HEK293 (cell line): ENCODE measurements around the gene PPFIA4.
A peak's percentile ranks its signal among the peaks of the same experiment; 100 is the strongest.

Source experiments
- FEZF1 ChIP-seq: fragments of 450-650 bp; formaldehyde crosslinking; IDR thresholded peaks from 2 replicates; pipeline ENCODE4 v1.5.1; 2016; ENCODE audit warnings: missing biosample characterization, missing genetic modification characterization
- IKZF3 ChIP-seq: fragments of 450-650 bp; IDR thresholded peaks from 2 replicates; pipeline ENCODE4 v1.5.0; 2018; ENCODE audit warnings: missing biosample characterization, mild to moderate bottlenecking, missing genetic modification characterization, moderate library complexity
- PRDM4 ChIP-seq: fragments of 450-650 bp; formaldehyde crosslinking; IDR thresholded peaks from 2 replicates; pipeline ENCODE4 v1.5.1; 2017; ENCODE audit warnings: missing biosample characterization, missing genetic modification characterization
- TRIM28 ChIP-seq: IDR thresholded peaks from 2 replicates; pipeline ENCODE4 v1.6.1; 2011; ENCODE audit warnings: low read length, control low read depth, borderline replicate concordance
- TSHZ1 ChIP-seq: fragments of 450-650 bp; formaldehyde crosslinking; IDR thresholded peaks from 2 replicates; pipeline ENCODE4 v1.5.1; 2016; ENCODE audit warnings: missing biosample characterization, missing genetic modification characterization, borderline replicate concordance
- ZBTB20 ChIP-seq: fragments of 450-650 bp; formaldehyde crosslinking; IDR thresholded peaks from 2 replicates; pipeline ENCODE4 v1.5.1; 2016; ENCODE audit warnings: missing biosample characterization, missing genetic modification characterization
- ZBTB21 ChIP-seq: fragments of 450-650 bp; formaldehyde crosslinking; IDR thresholded peaks from 2 replicates; pipeline ENCODE4 v1.5.1; 2017; ENCODE audit warnings: missing biosample characterization, missing genetic modification characterization
- ZFHX2 ChIP-seq: fragments of 450-650 bp; formaldehyde crosslinking; conservative IDR thresholded peaks from 2 replicates; pipeline ENCODE4 v1.5.1; 2016; ENCODE audit warnings: missing biosample characterization, missing genetic modification characterization
- ZFP69B ChIP-seq: fragments of 450-650 bp; formaldehyde crosslinking; IDR thresholded peaks from 2 replicates; pipeline ENCODE4 v1.5.1; 2016; ENCODE audit warnings: missing biosample characterization, missing genetic modification characterization
- ZNF112 ChIP-seq: fragments of 450-650 bp; formaldehyde crosslinking; IDR thresholded peaks from 2 replicates; pipeline ENCODE4 v1.5.0; 2017; ENCODE audit warnings: missing biosample characterization, missing genetic modification characterization
- ZNF121 ChIP-seq: fragments of 450-650 bp; formaldehyde crosslinking; IDR thresholded peaks from 2 replicates; pipeline ENCODE4 v1.5.1; 2016; ENCODE audit warnings: missing biosample characterization, missing genetic modification characterization
- ZNF133 ChIP-seq: fragments of 450-650 bp; formaldehyde crosslinking; IDR thresholded peaks from 2 replicates; pipeline ENCODE4 v1.5.1; 2016; ENCODE audit warnings: missing biosample characterization, missing genetic modification characterization
- ZNF184 ChIP-seq: fragments of 450-650 bp; IDR thresholded peaks from 2 replicates; pipeline ENCODE4 v1.5.1; 2018; ENCODE audit warnings: missing biosample characterization, mild to moderate bottlenecking, missing genetic modification characterization
- ZNF248 ChIP-seq: fragments of 450-650 bp; formaldehyde crosslinking; IDR thresholded peaks from 2 replicates; pipeline ENCODE4 v1.5.1; 2017; ENCODE audit warnings: missing biosample characterization, missing genetic modification characterization
- ZNF335 ChIP-seq: fragments of 450-650 bp; formaldehyde crosslinking; conservative IDR thresholded peaks from 2 replicates; pipeline ENCODE4 v1.5.1; 2016; ENCODE audit warnings: missing biosample characterization, missing genetic modification characterization
- ZNF426 ChIP-seq: fragments of 450-650 bp; formaldehyde crosslinking; IDR thresholded peaks from 2 replicates; pipeline ENCODE4 v1.5.1; 2017; ENCODE audit warnings: missing biosample characterization, missing genetic modification characterization, mild to moderate bottlenecking, inconsistent platforms, moderate library complexity
- ZNF449 ChIP-seq: fragments of 450-650 bp; formaldehyde crosslinking; IDR thresholded peaks from 2 replicates; pipeline ENCODE4 v1.5.1; 2017; ENCODE audit warnings: missing biosample characterization, mild to moderate bottlenecking, missing genetic modification characterization, moderate library complexity
- ZNF48 ChIP-seq: fragments of 450-650 bp; formaldehyde crosslinking; IDR thresholded peaks from 2 replicates; pipeline ENCODE4 v1.5.1; 2016; ENCODE audit warnings: missing biosample characterization, missing genetic modification characterization
- ZNF488 ChIP-seq: fragments of 450-650 bp; formaldehyde crosslinking; IDR thresholded peaks from 2 replicates; pipeline ENCODE4 v1.5.1; 2016; ENCODE audit warnings: missing biosample characterization, missing genetic modification characterization
- ZNF530 ChIP-seq: fragments of 450-650 bp; formaldehyde crosslinking; IDR thresholded peaks from 2 replicates; pipeline ENCODE4 v1.5.1; 2016; ENCODE audit warnings: low read depth, missing biosample characterization, missing genetic modification characterization
- ZNF548 ChIP-seq: fragments of 450-650 bp; formaldehyde crosslinking; IDR thresholded peaks from 2 replicates; pipeline ENCODE4 v1.5.1; 2016; ENCODE audit warnings: missing biosample characterization, missing genetic modification characterization
- ZNF600 ChIP-seq: fragments of 450-650 bp; formaldehyde crosslinking; IDR thresholded peaks from 2 replicates; pipeline ENCODE4 v1.5.1; 2016; ENCODE audit warnings: missing biosample characterization, missing genetic modification characterization
- ZNF677 ChIP-seq: fragments of 450-650 bp; IDR thresholded peaks from 2 replicates; pipeline ENCODE4 v1.5.0; 2018; ENCODE audit warnings: missing biosample characterization, mild to moderate bottlenecking, missing genetic modification characterization, moderate library complexity
- ZNF707 ChIP-seq: fragments of 450-650 bp; formaldehyde crosslinking; IDR thresholded peaks from 2 replicates; pipeline ENCODE4 v1.5.1; 2016; ENCODE audit warnings: missing biosample characterization, missing genetic modification characterization
- TF ChIP-seq, protein P1 (sequence below): fragments of 450-650 bp; formaldehyde crosslinking; conservative IDR thresholded peaks from 2 replicates; pipeline ENCODE4 v1.5.1; 2016; ENCODE audit warnings: low read depth, missing biosample characterization, missing genetic modification characterization
- TF ChIP-seq, protein P2 (sequence below): sonication (generic); formaldehyde crosslinking; IDR thresholded peaks from 2 replicates; pipeline ENCODE4 v1.8.1; 2022; ENCODE audit warnings: mild to moderate bottlenecking, moderate library complexity, missing genetic modification reagents

The PPFIA4 gene

GRCh38 chr1:203006948-203007871, 19.1 kb upstream of the PPFIA4 start, which contains the start of gene TMEM183A (continued):
- TF ChIP-seq ZNF530 (tag by site-specific recombination) = no peak
- TF ChIP-seq ZNF449 (tag by site-specific recombination) = no peak; the same call in 1 of the 2 replicates
- TF ChIP-seq TSHZ1 (tag by site-specific recombination) = no peak
- no peak for TF ChIP-seq ZNF677 (tag by site-specific recombination)
- TF ChIP-seq, protein P1, sequence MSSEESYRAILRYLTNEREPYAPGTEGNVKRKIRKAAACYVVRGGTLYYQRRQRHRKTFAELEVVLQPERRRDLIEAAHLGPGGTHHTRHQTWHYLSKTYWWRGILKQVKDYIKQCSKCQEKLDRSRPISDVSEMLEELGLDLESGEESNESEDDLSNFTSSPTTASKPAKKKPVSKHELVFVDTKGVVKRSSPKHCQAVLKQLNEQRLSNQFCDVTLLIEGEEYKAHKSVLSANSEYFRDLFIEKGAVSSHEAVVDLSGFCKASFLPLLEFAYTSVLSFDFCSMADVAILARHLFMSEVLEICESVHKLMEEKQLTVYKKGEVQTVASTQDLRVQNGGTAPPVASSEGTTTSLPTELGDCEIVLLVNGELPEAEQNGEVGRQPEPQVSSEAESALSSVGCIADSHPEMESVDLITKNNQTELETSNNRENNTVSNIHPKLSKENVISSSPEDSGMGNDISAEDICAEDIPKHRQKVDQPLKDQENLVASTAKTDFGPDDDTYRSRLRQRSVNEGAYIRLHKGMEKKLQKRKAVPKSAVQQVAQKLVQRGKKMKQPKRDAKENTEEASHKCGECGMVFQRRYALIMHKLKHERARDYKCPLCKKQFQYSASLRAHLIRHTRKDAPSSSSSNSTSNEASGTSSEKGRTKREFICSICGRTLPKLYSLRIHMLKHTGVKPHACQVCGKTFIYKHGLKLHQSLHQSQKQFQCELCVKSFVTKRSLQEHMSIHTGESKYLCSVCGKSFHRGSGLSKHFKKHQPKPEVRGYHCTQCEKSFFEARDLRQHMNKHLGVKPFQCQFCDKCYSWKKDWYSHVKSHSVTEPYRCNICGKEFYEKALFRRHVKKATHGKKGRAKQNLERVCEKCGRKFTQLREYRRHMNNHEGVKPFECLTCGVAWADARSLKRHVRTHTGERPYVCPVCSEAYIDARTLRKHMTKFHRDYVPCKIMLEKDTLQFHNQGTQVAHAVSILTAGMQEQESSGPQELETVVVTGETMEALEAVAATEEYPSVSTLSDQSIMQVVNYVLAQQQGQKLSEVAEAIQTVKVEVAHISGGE (tag by site-specific recombination) = peak; percentile 28; the same call in 1 of the 2 replicates
- no peak for TF ChIP-seq TRIM28
- no peak for TF ChIP-seq IKZF3 (tag by site-specific recombination)
- TF ChIP-seq ZNF600 (tag by site-specific recombination) = peak; percentile 79
- TF ChIP-seq ZNF548 = no peak
- TF ChIP-seq ZNF48 (tag by site-specific recombination) = no peak
- no peak for TF ChIP-seq ZNF707 (tag by site-specific recombination)
- TF ChIP-seq ZNF248 (tag by site-specific recombination) = no peak
- peak; percentile 76 for TF ChIP-seq ZNF335 (tag by site-specific recombination)
- TF ChIP-seq ZNF184 (tag by site-specific recombination) = no peak
- no peak for TF ChIP-seq FEZF1
- no peak for TF ChIP-seq ZNF112 (tag by site-specific recombination)
- no peak for TF ChIP-seq ZNF488
- TF ChIP-seq ZBTB20 (tag by site-specific recombination) = peak; percentile 83; the same call in 1 of the 2 replicates
- no peak for TF ChIP-seq ZNF426
- no peak for TF ChIP-seq PRDM4 (tag by site-specific recombination)
- 0 out of 2 replicates have a peak, but pooled peaks have one; percentile 18 for TF ChIP-seq ZNF121 (tag by site-specific recombination)
- TF ChIP-seq ZBTB21 (tag by site-specific recombination) = peak; percentile 79
- no peak for TF ChIP-seq ZNF133 (tag by site-specific recombination)
- peak; percentile 87 for TF ChIP-seq ZFHX2 (tag by site-specific recombination)
- TF ChIP-seq, protein P2, sequence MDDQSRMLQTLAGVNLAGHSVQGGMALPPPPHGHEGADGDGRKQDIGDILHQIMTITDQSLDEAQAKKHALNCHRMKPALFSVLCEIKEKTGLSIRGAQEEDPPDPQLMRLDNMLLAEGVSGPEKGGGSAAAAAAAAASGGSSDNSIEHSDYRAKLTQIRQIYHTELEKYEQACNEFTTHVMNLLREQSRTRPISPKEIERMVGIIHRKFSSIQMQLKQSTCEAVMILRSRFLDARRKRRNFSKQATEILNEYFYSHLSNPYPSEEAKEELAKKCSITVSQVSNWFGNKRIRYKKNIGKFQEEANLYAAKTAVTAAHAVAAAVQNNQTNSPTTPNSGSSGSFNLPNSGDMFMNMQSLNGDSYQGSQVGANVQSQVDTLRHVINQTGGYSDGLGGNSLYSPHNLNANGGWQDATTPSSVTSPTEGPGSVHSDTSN (CRISPR knock-in tag) = 0 out of 2 replicates have a peak, but pooled peaks have one; percentile 59
- 0 out of 2 replicates have a peak, but pooled peaks have one; percentile 29 for TF ChIP-seq ZFP69B
